GM11168 (cell line): ENCODE measurements around the gene ENDOD1.

Experiments
- in situ Hi-C: fragments of 300-500 bp; cut with MboI; formaldehyde crosslinking; loops from one replicate; pipeline ENCODE4 v1.12.0; 2022; ENCODE audit warnings: low sequenced_read_pairs; ENCODE audit not compliant: unreplicated experiment

Gene ENDOD1

DNA sequence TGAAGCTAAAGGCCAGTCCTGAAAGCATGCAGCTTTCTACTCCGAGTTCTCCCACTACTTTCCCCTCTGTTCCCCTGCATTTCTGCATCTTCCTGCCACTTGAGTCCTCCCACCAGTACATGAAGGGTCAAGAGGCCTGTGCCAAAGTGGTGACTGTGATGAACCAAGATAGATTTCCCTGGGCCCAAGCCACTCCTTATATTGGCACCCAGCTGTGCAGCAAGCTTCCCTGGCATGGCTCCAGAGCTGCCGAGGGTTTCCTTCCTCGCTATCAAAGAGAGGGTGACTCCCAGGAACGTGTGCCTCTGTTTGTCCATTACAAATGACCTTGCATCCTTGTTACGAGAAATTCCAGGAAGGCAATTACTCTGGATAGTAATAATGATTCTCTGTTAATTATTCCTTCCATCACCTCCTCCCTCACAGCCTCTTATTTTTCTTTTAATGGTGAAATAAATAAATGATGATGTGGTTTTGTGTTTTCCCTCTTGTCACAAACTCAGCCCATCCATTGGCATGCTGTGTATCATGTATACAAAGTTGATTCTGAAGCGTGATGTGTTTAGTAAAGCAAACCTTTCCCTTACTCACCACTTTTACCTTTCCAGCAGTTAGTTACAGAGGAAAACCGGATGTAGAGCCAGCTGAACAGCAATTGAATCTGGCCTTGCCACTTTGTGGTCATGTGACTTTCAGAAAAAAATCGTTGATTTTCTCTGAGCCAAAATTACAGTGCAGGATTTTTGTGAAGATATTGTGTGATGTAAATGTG, 14.7 kb upstream of the ENDOD1 start:
- in situ Hi-C loops, result loop anchor here (25.0 kb wide), 1 partner anchor 588 kb away; the partner anchor contains the start of genes ANKRD49 and MRE11

DNA sequence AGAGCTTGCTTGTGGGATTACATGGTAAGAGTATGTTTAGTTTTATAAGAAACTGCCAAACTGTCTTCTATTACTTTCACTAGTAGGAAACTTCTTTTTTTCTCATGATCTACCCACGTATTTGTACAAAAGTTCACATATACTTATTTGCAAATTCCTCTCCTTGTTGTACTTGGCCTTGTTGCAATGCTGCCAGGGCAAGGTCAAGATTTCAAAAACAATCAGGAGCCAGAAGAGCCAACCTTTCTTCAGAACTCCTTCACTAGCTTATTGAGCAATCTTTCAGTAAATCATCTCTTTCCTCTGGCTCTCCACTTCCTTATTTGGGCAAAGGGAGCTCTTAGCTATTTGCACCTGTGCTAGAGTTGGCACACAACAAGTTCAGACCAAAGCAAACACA, 13.2 kb upstream of the ENDOD1 start:
- in situ Hi-C loops, result loop anchor here (25.0 kb wide), 1 partner anchor 589 kb away; the partner anchor contains the start of genes ANKRD49 and MRE11

- in situ Hi-C loops, result loop anchor here (25.0 kb wide), 1 partner anchor 590 kb away; the partner anchor contains the start of genes ANKRD49 and MRE11
Observed at GRCh38 chr11:95076981-95077380, 12.7 kb upstream of the ENDOD1 start.

DNA sequence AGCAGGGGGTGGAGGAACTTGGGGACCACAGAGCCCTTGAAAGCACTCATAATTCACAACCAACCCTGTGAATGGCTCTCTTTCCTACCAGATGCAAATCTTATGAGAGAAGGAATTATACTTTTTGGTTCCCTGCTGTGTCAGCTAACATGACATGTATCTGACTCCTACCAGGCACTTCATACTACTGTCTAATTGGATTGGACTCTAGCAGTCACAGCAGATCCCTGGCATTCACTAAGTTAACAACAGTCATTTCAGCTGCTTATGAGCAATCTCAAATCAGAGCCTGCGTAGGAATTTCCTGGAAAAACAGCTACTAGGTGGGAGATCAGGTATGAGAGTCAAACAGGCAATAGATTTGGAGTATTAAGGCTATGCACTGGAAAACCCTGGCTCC, 11.1 kb upstream of the ENDOD1 start:
- in situ Hi-C loops, result loop anchor here (25.0 kb wide), 1 partner anchor 591 kb away; the partner anchor contains the start of genes ANKRD49 and MRE11

DNA sequence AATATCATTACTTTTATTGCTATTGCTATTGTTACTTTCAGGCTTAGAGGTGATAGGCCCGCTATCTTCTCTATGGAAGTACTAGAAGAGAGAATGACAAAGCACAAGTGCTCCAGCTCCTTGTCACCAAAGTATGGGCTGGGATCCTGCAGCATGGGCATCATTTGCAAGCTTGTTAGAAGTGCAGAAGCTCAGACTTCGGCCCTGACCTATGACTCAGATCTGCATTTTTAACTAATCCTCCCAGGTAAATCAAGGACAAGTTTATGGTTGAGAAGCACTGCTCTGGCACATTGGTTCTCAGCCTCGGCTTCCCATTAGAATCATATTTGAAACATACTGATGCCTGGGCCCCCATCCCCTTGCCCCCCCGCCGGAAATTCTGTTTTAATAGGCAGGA, 8.6 kb upstream of the ENDOD1 start:
- in situ Hi-C loops, result loop anchor here (25.0 kb wide), 1 partner anchor 594 kb away; the partner anchor contains the start of genes ANKRD49 and MRE11

- in situ Hi-C loops, result loop anchor here (25.0 kb wide), 1 partner anchor 594 kb away; the partner anchor contains the start of genes ANKRD49 and MRE11
Observed at GRCh38 chr11:95081412-95081811, 8.2 kb upstream of the ENDOD1 start.

GRCh38 chr11:95082576-95083001, 7.1 kb upstream of the ENDOD1 start:
- in situ Hi-C loops, result loop anchor here (25.0 kb wide), 1 partner anchor 595 kb away; the partner anchor contains the start of genes ANKRD49 and MRE11

DNA sequence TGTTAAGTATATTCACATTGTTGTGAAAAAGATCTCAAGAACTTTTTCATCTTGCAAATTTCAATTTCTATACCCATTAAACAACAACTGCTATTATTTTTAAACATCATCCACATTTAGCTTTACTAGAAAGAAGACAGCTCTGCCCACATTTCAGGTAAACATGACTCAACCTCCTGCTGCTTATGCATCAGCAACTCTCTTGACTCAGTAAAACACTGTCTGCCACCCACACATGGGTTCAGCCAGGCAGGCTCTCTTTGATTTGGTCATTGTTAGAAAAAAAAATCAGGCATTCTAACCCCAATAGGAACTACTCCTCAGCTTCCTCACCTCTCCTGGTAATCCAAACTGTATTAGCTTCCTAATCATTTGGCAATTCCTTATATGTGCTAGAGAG, 5.1 kb upstream of the ENDOD1 start:
- in situ Hi-C loops, result loop anchor here (25.0 kb wide), 1 partner anchor 597 kb away; the partner anchor contains the start of genes ANKRD49 and MRE11

DNA sequence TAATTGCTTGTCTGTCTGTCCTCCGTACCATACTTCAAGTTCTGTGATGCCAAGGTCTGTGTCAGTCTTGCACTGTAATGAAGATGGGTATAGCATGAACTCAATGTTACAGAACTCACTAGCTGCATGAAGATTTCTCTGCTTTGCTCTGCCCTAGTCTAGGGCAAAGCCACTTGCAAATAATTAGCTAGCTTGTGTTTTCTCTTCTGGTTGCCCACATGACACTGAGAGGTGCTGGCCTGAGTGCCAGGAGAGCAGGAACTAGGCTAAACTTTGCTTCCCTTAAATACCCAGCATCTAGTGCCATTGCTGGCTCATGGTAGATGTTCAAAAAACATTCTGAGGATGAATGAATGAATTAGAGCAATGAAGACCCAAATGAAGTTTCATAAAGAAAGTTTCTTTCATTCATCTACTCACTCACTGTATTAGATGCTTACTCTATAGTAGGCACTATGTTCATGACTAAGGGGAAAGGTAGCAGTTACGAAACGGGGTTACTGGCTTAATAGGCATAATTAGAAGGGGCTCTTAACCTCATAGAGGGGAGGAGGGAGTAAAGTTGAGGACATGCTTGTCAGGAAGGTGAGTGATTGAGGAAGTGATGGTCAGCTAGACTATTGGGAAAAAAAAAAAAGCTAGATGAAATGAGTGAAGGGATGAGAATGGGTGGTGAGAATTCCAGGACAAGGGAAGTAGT, 4.4 kb upstream of the ENDOD1 start:
- in situ Hi-C loops, result loop anchor here (25.0 kb wide), 1 partner anchor 598 kb away; the partner anchor contains the start of genes ANKRD49 and MRE11

- in situ Hi-C loops, result loop anchor here (25.0 kb wide), 1 partner anchor 599 kb away; the partner anchor contains the start of genes ANKRD49 and MRE11
Observed at GRCh38 chr11:95086151-95086550, 3.5 kb upstream of the ENDOD1 start.

DNA sequence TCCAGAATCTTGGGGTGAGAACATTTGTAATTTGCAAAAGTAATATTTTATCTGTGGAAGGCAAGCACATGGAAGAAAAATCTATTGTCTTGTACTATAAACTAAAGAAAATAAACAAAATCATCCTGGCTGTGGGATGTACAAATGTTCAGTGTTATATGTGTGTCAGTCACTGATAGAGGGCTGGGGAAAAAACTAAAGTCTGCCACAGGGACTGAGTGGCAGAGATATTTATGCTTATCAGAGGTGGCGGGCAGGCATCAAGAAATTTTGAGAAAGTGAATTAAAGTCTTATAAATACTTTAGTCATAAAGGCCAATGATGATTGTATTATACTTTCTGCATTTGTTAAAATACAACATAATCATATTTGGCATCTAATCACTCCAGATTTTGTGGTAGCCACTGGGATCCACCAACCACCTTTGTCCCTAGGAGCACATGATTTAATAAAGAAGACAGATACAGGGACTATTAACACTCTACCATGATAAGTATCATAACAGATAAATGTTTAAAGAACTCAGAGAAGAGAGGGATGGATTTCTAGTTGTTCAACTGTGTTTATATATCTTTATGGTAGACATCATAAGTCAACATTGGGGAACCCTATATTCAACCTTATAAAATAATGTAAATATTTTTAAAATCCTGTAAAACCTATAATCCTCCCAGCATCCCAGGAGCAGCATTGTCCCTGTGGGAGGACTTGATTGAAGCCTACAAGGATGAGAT, 2.6 kb upstream of the ENDOD1 start:
- in situ Hi-C loops, result loop anchor here (25.0 kb wide), 1 partner anchor 600 kb away; the partner anchor contains the start of genes ANKRD49 and MRE11

DNA sequence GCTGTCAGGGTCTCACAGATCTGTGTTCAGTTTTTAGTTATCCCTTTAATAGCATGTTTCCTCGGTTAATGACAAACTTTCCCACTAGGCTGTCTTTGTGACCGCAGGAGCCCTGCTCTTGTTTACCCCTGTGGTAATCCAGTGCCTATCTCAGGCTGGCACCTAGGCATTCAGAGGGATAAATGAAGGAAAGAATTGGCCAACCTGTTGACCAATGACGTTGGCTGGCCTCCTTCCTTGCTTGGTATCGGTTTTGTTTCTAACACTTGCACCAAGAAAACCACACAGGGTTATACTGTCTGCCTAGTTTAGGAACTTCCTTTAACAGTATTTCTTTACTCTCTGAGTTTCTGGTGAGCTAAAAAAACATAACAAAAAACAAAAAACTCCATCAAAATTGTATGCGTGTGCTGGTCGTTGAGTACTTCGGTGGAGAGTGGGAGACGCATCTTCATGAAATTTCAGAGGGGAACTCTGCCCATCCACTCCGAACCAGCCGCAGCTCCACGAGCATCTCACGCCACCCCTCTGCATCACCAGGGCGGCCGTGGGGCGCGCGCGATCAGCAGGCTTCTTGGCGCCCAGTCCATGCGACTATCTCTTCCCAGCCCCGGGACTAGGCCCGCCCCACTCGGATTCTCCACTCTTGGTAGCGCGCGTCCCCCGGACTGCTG, 563 bp upstream of the ENDOD1 start:
- in situ Hi-C loops, result loop anchor here (25.0 kb wide), 1 partner anchor 602 kb away; the partner anchor contains the start of genes ANKRD49 and MRE11

GRCh38 chr11:95091663-95092180, 2.1 kb downstream of the ENDOD1 start:
- in situ Hi-C loops, result loop anchor here (25.0 kb wide), 1 partner anchor 604 kb away; the partner anchor contains the start of genes ANKRD49 and MRE11

DNA sequence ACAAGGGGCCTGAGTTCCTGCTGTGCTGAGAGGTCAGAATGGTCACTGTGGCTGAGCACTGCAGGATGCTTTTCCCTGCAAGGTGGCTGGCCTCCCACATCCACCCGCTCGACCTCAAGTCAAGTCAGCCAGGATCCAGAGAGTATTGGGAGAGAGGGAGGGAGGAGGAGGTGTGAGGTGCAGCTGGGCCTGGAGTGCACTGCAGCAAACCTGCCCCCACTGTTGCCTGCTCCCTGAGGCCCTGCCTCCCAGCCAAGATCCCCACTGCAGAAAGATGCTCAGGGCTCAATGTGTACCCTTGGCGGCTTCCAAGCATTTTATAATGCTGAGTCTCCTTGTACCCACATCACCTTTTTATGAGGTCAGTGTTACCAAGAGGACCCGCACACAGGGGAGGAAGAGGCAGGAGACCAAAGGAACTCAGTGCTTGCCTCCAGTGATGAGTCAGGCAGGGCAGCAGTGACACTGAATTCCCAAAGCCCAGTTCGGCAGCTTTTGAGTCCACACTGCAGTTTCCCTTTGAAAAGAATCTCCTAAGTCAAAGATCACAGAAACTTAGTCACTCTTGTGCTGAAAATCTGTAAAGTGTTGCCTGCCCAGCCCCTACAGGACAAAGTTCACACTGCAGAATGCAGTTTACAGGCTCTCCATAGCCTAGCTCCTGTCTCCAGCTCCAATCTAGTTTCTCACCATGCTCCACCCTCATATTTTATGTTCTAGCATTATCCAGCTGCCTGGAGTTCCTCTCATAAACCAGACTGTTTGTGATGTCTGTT, 3.1 kb downstream of the ENDOD1 start:
- in situ Hi-C loops, result loop anchor here (25.0 kb wide), 1 partner anchor 605 kb away; the partner anchor contains the start of genes ANKRD49 and MRE11

GRCh38 chr11:95093548-95093947, 3.9 kb downstream of the ENDOD1 start:
- in situ Hi-C loops, result loop anchor here (25.0 kb wide), 1 partner anchor 606 kb away; the partner anchor contains the start of genes ANKRD49 and MRE11

- in situ Hi-C loops, result loop anchor here (25.0 kb wide), 1 partner anchor 609 kb away; the partner anchor contains the start of genes ANKRD49 and MRE11
Observed at GRCh38 chr11:95095858-95096587, 6.4 kb downstream of the ENDOD1 start.

GRCh38 chr11:95097209-95097608, 7.6 kb downstream of the ENDOD1 start:
- in situ Hi-C loops, result loop anchor here (25.0 kb wide), 1 partner anchor 610 kb away; the partner anchor contains the start of genes ANKRD49 and MRE11
